CD14-positive monocyte (primary cell): Measurements from ENCODE around the gene WIPI1. TPM values are rescaled to one million over a fixed set of nuclear protein-coding genes. Genes with fewer than 3 reads are reported as not detected.

Experiments used
- DNase-seq, 3 donors: peaks; one replicate each; pipeline ENCODE4 v3.0.0-alpha.2; 2011 to 2022
- H2AFZ ChIP-seq: 2 replicates; pipeline ENCODE4 v1.6.0; 2012; ENCODE audit warnings: mild to moderate bottlenecking, low read depth, low read length, inconsistent platforms; ENCODE audit not compliant: insufficient read depth, poor library complexity, severe bottlenecking
- H3K27ac ChIP-seq, 2 donors: 1 replicate in 1 of 2; 2 replicates in 1 of 2; pipeline ENCODE4 v1.5.1; 2012 to 2013; ENCODE audit warnings: low read length in 2 of 2, control low read depth in 1 of 2, inconsistent platforms in 1 of 2, low read depth in 1 of 2, mild to moderate bottlenecking in 1 of 2
- H3K27me3 ChIP-seq, 2 donors: one replicate each; pipeline versions ENCODE4 v1.6.0 to v1.6.1; 2011 to 2013; ENCODE audit warnings: low read length in 2 of 2; ENCODE audit not compliant: control insufficient read depth in 2 of 2, insufficient read depth in 2 of 2
- H3K36me3 ChIP-seq, 2 donors: replicated peaks in 1 of 2; 1 replicate in 1 of 2; 2 replicates in 1 of 2; pipeline versions ENCODE4 v1.5.1 to v1.6.1; 2012 to 2013; ENCODE audit warnings: low read length in 2 of 2, control low read depth in 1 of 2, inconsistent platforms in 1 of 2, mild to moderate bottlenecking in 1 of 2; ENCODE audit not compliant: insufficient read depth in 2 of 2, control insufficient read depth in 1 of 2
- H3K4me1 ChIP-seq, 2 donors: 1 replicate in 1 of 2; 2 replicates in 1 of 2; pipeline versions ENCODE4 v1.5.1 to v1.6.1; 2012 to 2013; ENCODE audit warnings: low read length in 2 of 2, control low read depth in 1 of 2, inconsistent platforms in 1 of 2, mild to moderate bottlenecking in 1 of 2, moderate library complexity in 1 of 2; ENCODE audit not compliant: insufficient read depth in 2 of 2, control insufficient read depth in 1 of 2
- H3K4me2 ChIP-seq: replicated peaks from 2 replicates; pipeline ENCODE3; 2012; ENCODE audit warnings: low read length, moderate library complexity, mild to moderate bottlenecking; ENCODE audit not compliant: poor library complexity, severe bottlenecking; ENCODE audit errors: extremely low read depth
- H3K4me3 ChIP-seq, 3 experiments: fragments of 200-600 bp in 1 of 3; sonication (generic) in 1 of 3; replicated peaks in 1 of 3; 1 replicate in 2 of 3; 2 replicates in 1 of 3; pipeline ENCODE4 v1.5.1; 2011 to 2013; ENCODE audit warnings: low read length in 3 of 3, mild to moderate bottlenecking in 3 of 3, control low read depth in 2 of 3, low read depth in 2 of 3, inconsistent platforms in 1 of 3, moderate library complexity in 1 of 3
- H3K79me2 ChIP-seq: 2 replicates; pipeline ENCODE4 v1.6.0; 2012; ENCODE audit warnings: mild to moderate bottlenecking, control low read depth, inconsistent platforms, low read length, moderate library complexity; ENCODE audit not compliant: insufficient read depth
- H3K9ac ChIP-seq: 2 replicates; pipeline ENCODE4 v1.6.0; 2017; ENCODE audit warnings: low read length, mild to moderate bottlenecking; ENCODE audit not compliant: insufficient read depth, poor library complexity, severe bottlenecking
- H3K9me3 ChIP-seq, 2 donors: replicated peaks in 1 of 2; 1 replicate in 1 of 2; 2 replicates in 1 of 2; pipeline versions ENCODE4 v1.5.1 to v1.6.1; 2012 to 2013; ENCODE audit warnings: low read length in 2 of 2, control low read depth in 1 of 2; ENCODE audit not compliant: control insufficient read depth in 1 of 2, insufficient read depth in 1 of 2
- H4K20me1 ChIP-seq: 2 replicates; pipeline ENCODE4 v1.6.0; 2012; ENCODE audit warnings: mild to moderate bottlenecking, low read length, control low read depth, moderate library complexity; ENCODE audit not compliant: insufficient read depth
- H3K27ac Mint-ChIP-seq, 7 donors: one replicate each; pipeline ENCODE4 v1.8.0; 2020; ENCODE audit warnings: mild to moderate bottlenecking in 7 of 7, mixed read lengths in 7 of 7, moderate library complexity in 6 of 7, inconsistent platforms in 2 of 7
- H3K27me3 Mint-ChIP-seq, 3 donors: one replicate each; pipeline ENCODE4 v1.8.0; 2021 to 2022; ENCODE audit warnings: low read depth in 3 of 3, mild to moderate bottlenecking in 3 of 3, mixed read lengths in 3 of 3, moderate library complexity in 3 of 3, inconsistent platforms in 1 of 3
- H3K36me3 Mint-ChIP-seq, 2 donors: one replicate each; pipeline ENCODE4 v1.8.0; 2020; ENCODE audit warnings: mixed read lengths in 2 of 2, inconsistent platforms in 1 of 2, mild to moderate bottlenecking in 1 of 2
- H3K4me1 Mint-ChIP-seq: one replicate; pipeline ENCODE4 v1.8.0; 2020; ENCODE audit warnings: mild to moderate bottlenecking, mixed read lengths
- H3K4me3 Mint-ChIP-seq, 2 donors: one replicate each; pipeline ENCODE4 v1.8.0; 2020; ENCODE audit warnings: mild to moderate bottlenecking in 2 of 2, mixed read lengths in 2 of 2, moderate library complexity in 1 of 2
- H3K9me3 Mint-ChIP-seq, 7 donors: one replicate each; pipeline ENCODE4 v1.8.0; 2020 to 2022; ENCODE audit warnings: mixed read lengths in 7 of 7, mild to moderate bottlenecking in 6 of 7, moderate library complexity in 6 of 7, inconsistent platforms in 2 of 7
- WGBS: methylation state at CpG from one replicate; pipeline ENCODE4 v1.1.5; 2013; ENCODE audit warnings: missing lambda C conversion rate; ENCODE audit not compliant: insufficient coverage; 5-methylcytosine and 5-hydroxymethylcytosine counted together
- intact Hi-C, 2 donors: fragments of 100-400 bp; cut with micrococcal nuclease; formaldehyde crosslinking; loops; one replicate each; pipeline versions ENCODE4 v1.15.0 to v1.15.1; 2023
- polyA plus RNA-seq, 3 donors: library from polyadenylated mRNA; depleted of rRNA in 1 of 3; unstranded in 2 of 3; stranded (reverse) in 1 of 3; fragments of 300-500 nt in 2 of 3; fragments of >200 nt in 1 of 3; fragmentation: Illumina TruSeq in 2 of 3; gene quantifications; 1 replicate in 2 of 3; 2 replicates in 1 of 3; pipeline ENCODE4 v1.2.3, GENCODE V29; 2012 to 2021
- TF ChIP-seq, protein P1 (sequence below): fragments of 200-600 bp; IDR thresholded peaks from one replicate; pipeline ENCODE4 v1.8.0; 2022; ENCODE audit warnings: antibody characterized with exemption, mild to moderate bottlenecking

The WIPI1 gene
- polyA plus RNA-seq, 3 donors: 19.9 to 31.9 (median 22.1) TPM

DNA sequence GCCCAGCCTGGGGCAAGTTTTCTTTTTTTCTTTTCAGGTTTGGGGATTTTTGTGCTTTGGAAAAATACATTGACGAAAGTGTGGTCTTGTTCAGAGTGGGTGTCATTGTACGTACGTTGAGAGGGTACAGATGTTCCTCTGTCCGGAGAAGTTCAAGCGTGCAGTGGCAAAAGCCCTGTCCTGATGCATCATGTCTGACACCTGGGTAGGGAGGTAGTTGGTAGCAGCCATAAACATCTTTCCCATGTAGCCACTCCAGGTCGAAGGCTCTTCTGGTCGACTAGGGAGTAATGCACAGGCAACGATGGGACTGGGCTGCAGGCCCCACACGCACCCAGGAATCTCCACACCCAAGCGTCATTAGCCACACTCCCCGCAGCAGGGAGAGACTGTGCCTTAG lies 27.4 kb downstream of the WIPI1 start:
- no peaks in the 10 kb centered on the region for H3K79me2 ChIP-seq
- H3K9ac ChIP-seq: no peak overlapping the region
- 100% methylated on average over 4 of the region's 11 CpGs for WGBS
- peaks cover 74 to 98% of the 10 kb centered on the region in 2 donors for H3K36me3 ChIP-seq
- H2AFZ ChIP-seq: no peak overlapping the region
- no peak for DNase-seq
- Mint-ChIP-seq H3K4me3 (no peak overlapping the region), H3K36me3 (peaks cover 86 to 94% of the 10 kb centered on the region in 2 donors), H3K9me3 (peaks cover 0 to 2% (median 0%) of the 10 kb centered on the region in 7 donors), H3K27me3 (peaks cover 0 to 6% (median 5%) of the 10 kb centered on the region in 3 donors), H3K27ac (no peak overlapping the region), H3K4me1 (no peaks in the 10 kb centered on the region)
- H3K4me2 ChIP-seq: no peak overlapping the region
- TF ChIP-seq, protein P1, sequence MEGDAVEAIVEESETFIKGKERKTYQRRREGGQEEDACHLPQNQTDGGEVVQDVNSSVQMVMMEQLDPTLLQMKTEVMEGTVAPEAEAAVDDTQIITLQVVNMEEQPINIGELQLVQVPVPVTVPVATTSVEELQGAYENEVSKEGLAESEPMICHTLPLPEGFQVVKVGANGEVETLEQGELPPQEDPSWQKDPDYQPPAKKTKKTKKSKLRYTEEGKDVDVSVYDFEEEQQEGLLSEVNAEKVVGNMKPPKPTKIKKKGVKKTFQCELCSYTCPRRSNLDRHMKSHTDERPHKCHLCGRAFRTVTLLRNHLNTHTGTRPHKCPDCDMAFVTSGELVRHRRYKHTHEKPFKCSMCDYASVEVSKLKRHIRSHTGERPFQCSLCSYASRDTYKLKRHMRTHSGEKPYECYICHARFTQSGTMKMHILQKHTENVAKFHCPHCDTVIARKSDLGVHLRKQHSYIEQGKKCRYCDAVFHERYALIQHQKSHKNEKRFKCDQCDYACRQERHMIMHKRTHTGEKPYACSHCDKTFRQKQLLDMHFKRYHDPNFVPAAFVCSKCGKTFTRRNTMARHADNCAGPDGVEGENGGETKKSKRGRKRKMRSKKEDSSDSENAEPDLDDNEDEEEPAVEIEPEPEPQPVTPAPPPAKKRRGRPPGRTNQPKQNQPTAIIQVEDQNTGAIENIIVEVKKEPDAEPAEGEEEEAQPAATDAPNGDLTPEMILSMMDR: no peak
- intact Hi-C loops: loop anchor here in 1 of 2 donors (5.0 kb wide), 1 partner anchor 33 kb away; no protein-coding TSS in a partner anchor
- H3K4me1 ChIP-seq: no peaks in the 10 kb centered on the region
- no peak overlapping the region for H3K27ac ChIP-seq
- no peaks in the 10 kb centered on the region for H4K20me1 ChIP-seq
- H3K27me3 ChIP-seq: no peaks in the 10 kb centered on the region
- no peaks in the 10 kb centered on the region for H3K9me3 ChIP-seq
- no peak overlapping the region for H3K4me3 ChIP-seq

DNA sequence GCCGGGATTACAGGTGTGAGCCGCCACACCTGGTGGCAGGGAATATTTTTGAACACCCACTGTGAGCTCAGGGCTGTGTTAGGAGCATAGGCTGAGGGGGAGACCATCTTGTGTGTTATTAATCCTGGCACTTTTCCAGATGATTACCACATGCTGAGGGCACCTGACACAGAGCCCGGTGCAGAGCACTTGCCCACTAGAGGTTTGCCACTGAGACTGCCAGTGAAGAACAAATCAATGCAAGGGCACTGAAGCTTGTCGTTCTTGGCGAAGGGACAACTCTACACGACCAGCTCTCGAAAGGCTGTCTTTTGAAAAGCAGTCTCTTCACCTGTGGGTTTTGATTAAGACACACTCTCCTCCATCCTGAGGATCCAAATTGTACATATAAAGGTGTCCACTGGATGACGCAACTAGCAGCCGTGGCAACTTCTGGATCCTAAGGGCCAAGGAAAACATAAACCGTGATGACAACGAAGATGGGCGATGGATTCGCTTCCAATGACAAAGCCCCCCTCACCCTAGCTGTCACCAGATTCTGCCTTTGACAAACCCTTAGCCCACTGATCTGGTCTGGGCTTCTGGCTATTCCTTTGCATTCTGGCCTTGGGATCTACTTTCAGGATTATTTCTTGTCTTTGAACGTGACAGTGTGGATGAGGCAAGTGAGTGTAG lies 28.7 kb downstream of the WIPI1 start:
- peaks cover 83 to 92% of the 10 kb centered on the region in 2 donors for H3K36me3 Mint-ChIP-seq
- Histone ChIP-seq H3K27ac (no peak overlapping the region), H3K36me3 (peaks cover 74 to 98% of the 10 kb centered on the region in 2 donors), H3K4me1 (no peaks in the 10 kb centered on the region), H3K4me3 (no peak overlapping the region), H4K20me1 (no peaks in the 10 kb centered on the region), H3K9me3 (no peaks in the 10 kb centered on the region), H3K27me3 (no peaks in the 10 kb centered on the region), H3K79me2 (no peaks in the 10 kb centered on the region), H3K9ac (no peak overlapping the region), H3K4me2 (no peak overlapping the region), H2AFZ (no peak overlapping the region)
- 87% methylated on average over 9 of the region's 14 CpGs for WGBS
- DNase-seq: no peak
- H3K4me1 Mint-ChIP-seq: no peaks in the 10 kb centered on the region
- TF ChIP-seq, protein P1: no peak
- H3K27ac Mint-ChIP-seq: no peak overlapping the region
- peaks cover 0 to 6% (median 5%) of the 10 kb centered on the region in 3 donors for H3K27me3 Mint-ChIP-seq
- H3K9me3 Mint-ChIP-seq: peaks cover 0 to 2% (median 0%) of the 10 kb centered on the region in 7 donors
- H3K4me3 Mint-ChIP-seq: no peak overlapping the region
- intact Hi-C loops: no loop called here
